ENCODE data around the gene ADRM1.

Gene ADRM1

GRCh38 chr20:62354811-62355341 lies 52.1 kb downstream of the ADRM1 start:
- DNase-seq (ENCODE audit: low spot score) = no peak

- DNase-seq (ENCODE audit: low spot score) = no peak
These were observed 52.7 kb downstream of the ADRM1 start for GRCh38 chr20:62355516-62355877.

- DNase-seq (ENCODE audit: low spot score) = no peak
These were observed 53.2 kb downstream of the ADRM1 start for GRCh38 chr20:62355878-62356588.

GRCh38 chr20:62356589-62357186 lies 53.9 kb downstream of the ADRM1 start:
- DNase-seq (ENCODE audit: low spot score) = no peak

GRCh38 chr20:62357187-62357667 lies 54.4 kb downstream of the ADRM1 start:
- no peak for DNase-seq (ENCODE audit: low spot score)

GRCh38 chr20:62357681-62358080 lies 54.9 kb downstream of the ADRM1 start:
- DNase-seq (ENCODE audit: low spot score) = no peak
